GM06990 (cell line): ENCODE measurements around the gene CBFA2T3.

Experiments used
- DNase-seq: peaks from one replicate; pipeline ENCODE4 v3.0.0-alpha.2; 2011; ENCODE audit not compliant: insufficient read length; ENCODE audit errors: extremely low read depth
- H3K27me3 ChIP-seq: replicated peaks from 2 replicates; pipeline ENCODE4 v1.6.0; 2011; ENCODE audit warnings: low read length; ENCODE audit not compliant: control insufficient read depth, insufficient read depth
- H3K36me3 ChIP-seq: 2 replicates; pipeline ENCODE4 v1.5.1; 2011; ENCODE audit warnings: low read length; ENCODE audit not compliant: control insufficient read depth, insufficient read depth
- H3K4me3 ChIP-seq: replicated peaks from 2 replicates; pipeline ENCODE4 v1.5.1; 2011; ENCODE audit warnings: low read depth, mild to moderate bottlenecking, control low read depth, low read length
- TF ChIP-seq, protein P1 (sequence below): IDR thresholded peaks from 2 replicates; pipeline ENCODE4 v1.5.1; 2011; ENCODE audit warnings: low read length, control low read depth, mild to moderate bottlenecking, inconsistent platforms; ENCODE audit not compliant: insufficient read depth, poor library complexity, severe bottlenecking

Gene CBFA2T3

GRCh38 chr16:88857728-88858339 lies 119.2 kb downstream of the CBFA2T3 start:
- Histone ChIP-seq H3K4me3 (peak overlapping the region; percentile 99), H3K36me3 (peaks cover 15% of the 10 kb centered on the region), H3K27me3 (no peaks in the 10 kb centered on the region)
- DNase-seq = peak; percentile 64
- TF ChIP-seq, protein P1, sequence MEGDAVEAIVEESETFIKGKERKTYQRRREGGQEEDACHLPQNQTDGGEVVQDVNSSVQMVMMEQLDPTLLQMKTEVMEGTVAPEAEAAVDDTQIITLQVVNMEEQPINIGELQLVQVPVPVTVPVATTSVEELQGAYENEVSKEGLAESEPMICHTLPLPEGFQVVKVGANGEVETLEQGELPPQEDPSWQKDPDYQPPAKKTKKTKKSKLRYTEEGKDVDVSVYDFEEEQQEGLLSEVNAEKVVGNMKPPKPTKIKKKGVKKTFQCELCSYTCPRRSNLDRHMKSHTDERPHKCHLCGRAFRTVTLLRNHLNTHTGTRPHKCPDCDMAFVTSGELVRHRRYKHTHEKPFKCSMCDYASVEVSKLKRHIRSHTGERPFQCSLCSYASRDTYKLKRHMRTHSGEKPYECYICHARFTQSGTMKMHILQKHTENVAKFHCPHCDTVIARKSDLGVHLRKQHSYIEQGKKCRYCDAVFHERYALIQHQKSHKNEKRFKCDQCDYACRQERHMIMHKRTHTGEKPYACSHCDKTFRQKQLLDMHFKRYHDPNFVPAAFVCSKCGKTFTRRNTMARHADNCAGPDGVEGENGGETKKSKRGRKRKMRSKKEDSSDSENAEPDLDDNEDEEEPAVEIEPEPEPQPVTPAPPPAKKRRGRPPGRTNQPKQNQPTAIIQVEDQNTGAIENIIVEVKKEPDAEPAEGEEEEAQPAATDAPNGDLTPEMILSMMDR = peak; percentile 91

DNA sequence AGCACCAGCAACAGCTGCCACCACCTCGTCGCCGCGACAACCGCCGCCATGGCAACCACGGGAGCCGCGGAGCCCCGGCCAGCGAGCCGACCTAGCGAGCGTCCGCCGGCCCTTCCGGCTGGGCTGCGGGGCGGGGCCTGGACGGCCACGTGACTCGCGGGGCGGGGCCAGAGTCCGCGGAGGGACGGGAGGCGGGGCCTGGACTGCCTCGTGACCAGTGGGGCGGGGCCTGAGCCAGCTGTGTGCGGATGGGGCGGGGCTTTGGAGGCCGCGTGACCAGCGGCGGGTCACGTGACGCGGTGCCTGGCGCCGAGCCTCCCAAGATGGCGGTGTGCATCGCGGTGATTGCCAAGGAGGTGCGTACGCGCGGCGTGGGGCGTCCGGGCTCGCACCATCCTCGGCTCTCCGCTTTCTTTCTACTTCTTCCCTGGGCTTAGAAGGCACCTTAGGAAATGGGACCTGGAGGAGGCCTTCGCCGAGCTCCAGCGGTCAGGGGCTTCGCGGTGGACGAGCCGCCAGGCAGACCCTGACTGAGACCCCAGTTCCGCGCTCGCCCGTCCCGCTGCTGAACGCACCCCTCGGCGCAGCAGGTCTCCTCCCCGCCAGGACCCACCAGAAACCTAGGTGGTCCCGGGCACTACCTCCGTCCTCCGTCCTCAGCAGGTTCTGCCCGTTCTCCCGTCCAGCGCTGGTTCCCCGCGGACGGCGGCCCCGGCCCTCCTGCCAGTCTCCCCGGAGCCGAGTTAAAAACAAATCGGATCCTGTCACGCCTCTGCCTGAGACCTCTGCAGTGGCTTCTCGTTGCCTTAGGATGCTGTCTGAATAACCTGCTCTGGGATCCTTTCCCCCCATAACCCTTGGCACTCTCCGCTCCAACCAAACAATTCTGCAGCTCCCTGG lies 119.9 kb downstream of the CBFA2T3 start, which contains the start of the genes GALNS and TRAPPC2L:
Gene GALNS (minus strand): TSS at position 120 of the 900 bp plus-strand sequence. CDS start 70 bp downstream, at position 50.
Gene TRAPPC2L (plus strand): TSS at position 300 of the 900 bp plus-strand sequence. CDS start 24 bp downstream, at position 324.
- Histone ChIP-seq H3K36me3 (peaks cover 14% of the 10 kb centered on the region), H3K4me3 (peak within 1 kb of the TSS; percentile 99), H3K27me3 (no peaks in the 10 kb centered on the region)
- TF ChIP-seq, protein P1 = no peak
- peak; percentile 93 for DNase-seq

- peaks cover 13% of the 10 kb centered on the region for H3K36me3 ChIP-seq
- TF ChIP-seq, protein P1 = no peak
- peak overlapping the region; percentile 99 for H3K4me3 ChIP-seq
- no peaks in the 10 kb centered on the region for H3K27me3 ChIP-seq
- DNase-seq = no peak
These were observed 120.7 kb downstream of the CBFA2T3 start for GRCh38 chr16:88856122-88856827.

GRCh38 chr16:88855736-88856121 lies 121.3 kb downstream of the CBFA2T3 start:
- Histone ChIP-seq H3K27me3 (no peaks in the 10 kb centered on the region), H3K36me3 (peaks cover 13% of the 10 kb centered on the region), H3K4me3 (peak overlapping the region; percentile 99)
- TF ChIP-seq, protein P1 = no peak
- DNase-seq = no peak

DNA sequence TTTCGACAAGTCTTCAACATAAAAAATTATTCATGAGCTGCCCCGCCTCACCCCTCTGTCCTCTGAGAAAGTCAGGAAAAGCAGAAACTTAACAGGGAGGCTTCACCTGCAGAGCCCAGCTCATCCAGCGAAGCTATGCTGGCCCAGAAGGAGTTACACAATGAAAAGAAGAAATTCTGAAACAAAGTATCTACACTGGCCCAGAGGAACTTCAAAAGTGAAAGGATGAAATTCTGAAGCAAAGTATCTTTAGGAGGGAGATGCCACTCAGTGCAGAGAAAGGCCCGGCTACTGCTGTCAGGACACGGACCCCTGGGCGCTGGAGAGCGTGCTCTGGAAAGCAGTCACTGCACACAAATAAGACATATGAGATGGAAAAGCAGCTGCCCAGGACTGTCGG lies 121.8 kb downstream of the CBFA2T3 start:
- no peak for DNase-seq
- TF ChIP-seq, protein P1 = no peak

More for the DNA sequence above, 121.8 kb downstream of the CBFA2T3 start:
- Histone ChIP-seq H3K4me3 (no peak overlapping the region), H3K36me3 (peaks cover 11% of the 10 kb centered on the region), H3K27me3 (no peaks in the 10 kb centered on the region)
